ENCODE results near the gene YARS1.
"Not testable (repeated sequence)": the region's sequence is repeated elsewhere in the genome, so short reads cannot be mapped to it uniquely, and the experiment has no call there.

Gene YARS1

DNA sequence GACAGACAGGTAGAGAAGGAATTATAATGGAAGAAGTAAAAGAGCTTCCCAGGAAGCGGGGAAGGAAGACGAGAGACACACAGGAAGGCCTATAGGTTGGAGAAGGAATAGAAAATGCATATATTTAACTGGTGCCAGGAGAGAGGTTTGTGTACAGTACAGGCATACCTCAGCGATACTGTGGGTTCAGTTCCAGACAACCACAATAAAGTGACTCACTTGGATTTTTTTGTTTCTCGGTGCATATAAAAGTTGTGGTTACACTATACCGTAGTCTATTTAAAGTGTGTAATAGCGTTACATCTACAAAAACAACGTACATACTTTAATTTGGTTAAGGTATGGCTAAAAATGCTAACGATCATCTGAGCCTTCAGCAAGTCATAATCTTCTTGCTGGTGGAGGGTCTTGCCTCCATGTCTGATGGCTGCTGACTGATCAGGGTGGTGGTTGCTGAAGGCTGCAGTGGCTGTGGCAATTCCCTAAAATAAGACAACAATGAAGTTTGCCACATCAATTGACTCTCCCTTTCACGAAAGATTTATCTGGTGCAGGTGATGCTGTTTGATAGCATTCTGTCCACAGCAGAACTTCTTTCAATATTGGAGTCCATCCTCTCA lies 16.0 kb downstream of the YARS1 start:
- Mint-ChIP-seq H3K4me1 (peaks cover 52% of the 10 kb centered on the region), H3K4me3 (peak overlapping the region; percentile 47), H3K9me3 (no peaks in the 10 kb centered on the region), H3K36me3 (peaks cover 96% of the 10 kb centered on the region), H3K27ac (peak overlapping the region; percentile 78)
- ATAC-seq (peak; percentile 82), DNase-seq (ENCODE audit: low spot score in 2 of 2) (peak in 1 of 2 donors; percentile 65)

DNA sequence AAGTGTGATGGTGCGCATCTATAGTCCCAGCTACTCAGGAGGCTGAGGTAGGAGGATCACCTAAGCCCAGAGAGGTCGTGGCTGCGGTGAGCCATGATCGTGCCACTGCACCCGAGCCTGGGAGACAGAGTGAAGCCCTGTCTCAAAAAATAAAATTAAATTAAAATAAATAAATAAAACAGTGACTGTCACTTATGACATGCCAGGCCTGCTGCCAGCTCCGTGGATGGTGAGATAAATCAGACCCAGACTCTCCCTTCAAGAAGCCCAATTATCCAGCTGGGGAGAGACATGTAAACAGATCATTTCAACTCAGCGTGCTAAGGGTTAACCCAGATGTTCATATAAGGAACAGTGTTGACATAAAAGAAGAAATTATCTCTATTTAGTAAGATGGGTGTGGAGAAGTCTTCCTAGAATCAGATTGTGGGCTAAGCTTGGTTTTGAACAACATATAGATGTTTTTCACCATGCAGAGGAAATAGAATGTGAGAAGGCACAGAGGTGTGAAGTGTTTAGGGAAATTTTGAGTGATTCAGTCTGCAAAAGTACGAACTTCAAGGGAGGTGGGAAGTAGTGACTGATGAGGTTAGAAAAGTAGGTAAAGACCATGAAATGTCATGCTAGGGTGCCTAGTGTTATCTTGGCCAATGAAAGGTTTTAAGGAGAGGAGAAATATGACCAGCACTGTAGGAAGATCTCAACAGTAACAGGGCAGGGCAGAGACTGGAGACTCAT lies 18.3 kb downstream of the YARS1 start:
- H3K9me3 Mint-ChIP-seq = no peaks in the 10 kb centered on the region
- peak overlapping the region; percentile 71 for H3K27ac Mint-ChIP-seq
- H3K36me3 Mint-ChIP-seq = peaks cover 96% of the 10 kb centered on the region
- H3K4me3 Mint-ChIP-seq = peak overlapping the region; percentile 34
- peak; percentile 17 to 64 for DNase-seq (ENCODE audit: low spot score in 2 of 2)
- peak; percentile 94 for ATAC-seq
- H3K4me1 Mint-ChIP-seq = peaks cover 47% of the 10 kb centered on the region

GRCh38 chr1:32798191-32798590 lies 19.0 kb downstream of the YARS1 start:
- H3K4me1 Mint-ChIP-seq = peaks cover 53% of the 10 kb centered on the region
- H3K36me3 Mint-ChIP-seq = peaks cover 96% of the 10 kb centered on the region
- no peaks in the 10 kb centered on the region for H3K9me3 Mint-ChIP-seq
- H3K27ac Mint-ChIP-seq = peak overlapping the region; percentile 71
- DNase-seq (ENCODE audit: low spot score in 2 of 2) (no peak), ATAC-seq (no peak)
- H3K4me3 Mint-ChIP-seq = peak overlapping the region; percentile 34

- ATAC-seq = no peak
- Mint-ChIP-seq H3K4me1 (peaks cover 59% of the 10 kb centered on the region), H3K27ac (peak overlapping the region; percentile 71), H3K9me3 (no peaks in the 10 kb centered on the region), H3K36me3 (peaks cover 96% of the 10 kb centered on the region), H3K4me3 (no peak overlapping the region)
- no peak for DNase-seq (ENCODE audit: low spot score in 2 of 2)
Measured at GRCh38 chr1:32797456-32797855, 19.7 kb downstream of the YARS1 start.

DNA sequence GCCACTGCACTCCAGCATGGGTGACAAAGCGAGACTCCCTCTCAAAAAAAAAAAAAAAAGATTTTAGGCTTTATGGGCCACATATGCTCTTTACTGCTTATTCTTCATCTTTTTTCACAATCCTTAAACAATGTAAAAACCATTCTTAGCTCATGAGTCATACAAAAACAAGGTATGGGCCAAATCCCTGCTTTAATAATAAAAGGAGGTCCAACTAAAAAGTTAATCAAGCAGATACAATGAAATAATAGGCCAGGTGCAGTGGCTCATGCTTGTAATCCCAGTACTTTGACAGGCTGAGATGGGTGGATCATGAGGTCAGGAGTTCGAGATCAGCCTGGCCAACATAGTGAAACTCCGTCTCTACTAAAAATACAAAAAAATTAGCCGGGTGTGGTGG lies 21.4 kb downstream of the YARS1 start:
- peaks cover 51% of the 10 kb centered on the region for H3K4me1 Mint-ChIP-seq
- not testable (repeated sequence) for H3K27ac Mint-ChIP-seq; H3K9me3 Mint-ChIP-seq; H3K4me3 Mint-ChIP-seq; ATAC-seq; DNase-seq (ENCODE audit: low spot score in 2 of 2)
- H3K36me3 Mint-ChIP-seq = peaks cover 96% of the 10 kb centered on the region

DNA sequence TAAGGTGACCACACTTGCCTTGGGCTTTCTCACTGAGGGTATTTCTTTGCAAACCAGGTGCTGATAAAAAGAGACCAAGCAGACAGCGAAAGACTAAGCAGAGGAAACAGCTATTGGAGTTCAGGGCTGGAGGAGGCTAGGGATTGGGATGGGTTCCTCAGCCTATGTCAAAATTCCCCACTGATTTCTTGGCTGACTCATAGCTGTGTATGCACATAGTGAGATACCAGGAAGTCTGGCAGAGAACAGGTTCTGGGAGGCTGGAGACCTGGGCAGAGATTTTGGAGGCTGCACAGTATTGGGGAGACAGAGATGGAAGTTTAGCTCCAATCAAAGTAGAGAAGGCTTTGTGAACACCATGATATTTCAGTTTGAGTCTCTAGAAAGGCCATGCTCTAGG lies 25.3 kb downstream of the YARS1 start:
- Mint-ChIP-seq H3K36me3 (peaks cover 100% of the 10 kb centered on the region), H3K4me1 (peaks cover 22% of the 10 kb centered on the region), H3K9me3 (no peaks in the 10 kb centered on the region), H3K4me3 (no peak overlapping the region), H3K27ac (peak overlapping the region; percentile 37)
- ATAC-seq (no peak), DNase-seq (ENCODE audit: low spot score in 2 of 2) (no peak)

GRCh38 chr1:32789356-32789755 lies 27.8 kb downstream of the YARS1 start:
- H3K36me3 Mint-ChIP-seq = peaks cover 100% of the 10 kb centered on the region
- H3K9me3 Mint-ChIP-seq = not testable (repeated sequence)

GRCh38 chr1:32786856-32787255 lies 30.3 kb downstream of the YARS1 start:
- no peaks in the 10 kb centered on the region for H3K9me3 Mint-ChIP-seq
- H3K27ac Mint-ChIP-seq = peak overlapping the region; percentile 61
- peak; percentile 24 for ATAC-seq
- no peak overlapping the region for H3K4me3 Mint-ChIP-seq
- H3K36me3 Mint-ChIP-seq = peaks cover 100% of the 10 kb centered on the region
- no peak for DNase-seq (ENCODE audit: low spot score in 2 of 2)
- H3K4me1 Mint-ChIP-seq = peaks cover 3% of the 10 kb centered on the region

More at GRCh38 chr1:32789356-32789755, 27.8 kb downstream of the YARS1 start:
- not testable (repeated sequence) for H3K4me3 Mint-ChIP-seq; H3K27ac Mint-ChIP-seq; DNase-seq (ENCODE audit: low spot score in 2 of 2)
- H3K4me1 Mint-ChIP-seq = peaks cover 22% of the 10 kb centered on the region
- ATAC-seq = peak; percentile 65

- H3K36me3 Mint-ChIP-seq = peaks cover 100% of the 10 kb centered on the region
- no peaks in the 10 kb centered on the region for H3K4me1 Mint-ChIP-seq
- no peak overlapping the region for H3K4me3 Mint-ChIP-seq
- no peaks in the 10 kb centered on the region for H3K9me3 Mint-ChIP-seq
- no peak for ATAC-seq
- H3K27ac Mint-ChIP-seq = peak overlapping the region; percentile 61
- DNase-seq (ENCODE audit: low spot score in 2 of 2) = no peak
Measured at GRCh38 chr1:32784817-32785216, 32.3 kb downstream of the YARS1 start.

- Mint-ChIP-seq H3K9me3 (no peaks in the 10 kb centered on the region), H3K4me1 (no peaks in the 10 kb centered on the region), H3K4me3 (no peak overlapping the region), H3K36me3 (peaks cover 100% of the 10 kb centered on the region), H3K27ac (no peak overlapping the region)
- ATAC-seq = no peak
- no peak for DNase-seq (ENCODE audit: low spot score in 2 of 2)
Measured at GRCh38 chr1:32783851-32784250, 33.3 kb downstream of the YARS1 start.

- no peak for ATAC-seq
- H3K27ac Mint-ChIP-seq = peak overlapping the region; percentile 82
Measured at GRCh38 chr1:32782086-32782485, 35.1 kb downstream of the YARS1 start.

GRCh38 chr1:32780628-32781234 lies 36.4 kb downstream of the YARS1 start:
- H3K27ac Mint-ChIP-seq = no peak overlapping the region
- no peak for ATAC-seq
- H3K9me3 Mint-ChIP-seq = no peaks in the 10 kb centered on the region
- peaks cover 99% of the 10 kb centered on the region for H3K36me3 Mint-ChIP-seq
- peaks cover 3% of the 10 kb centered on the region for H3K4me1 Mint-ChIP-seq
- no peak for DNase-seq (ENCODE audit: low spot score in 2 of 2)
- H3K4me3 Mint-ChIP-seq = no peak overlapping the region

More at GRCh38 chr1:32782086-32782485, 35.1 kb downstream of the YARS1 start:
- DNase-seq (ENCODE audit: low spot score in 2 of 2) = no peak
- peaks cover 100% of the 10 kb centered on the region for H3K36me3 Mint-ChIP-seq
- no peaks in the 10 kb centered on the region for H3K9me3 Mint-ChIP-seq
- no peaks in the 10 kb centered on the region for H3K4me1 Mint-ChIP-seq
- H3K4me3 Mint-ChIP-seq = no peak overlapping the region

- no peak for DNase-seq (ENCODE audit: low spot score in 2 of 2)
- ATAC-seq = no peak
- no peak overlapping the region for H3K4me3 Mint-ChIP-seq
- no peaks in the 10 kb centered on the region for H3K9me3 Mint-ChIP-seq
- H3K27ac Mint-ChIP-seq = no peak overlapping the region
- H3K4me1 Mint-ChIP-seq = peaks cover 5% of the 10 kb centered on the region
- H3K36me3 Mint-ChIP-seq = peaks cover 99% of the 10 kb centered on the region
Measured at GRCh38 chr1:32780005-32780404, 37.2 kb downstream of the YARS1 start.

GRCh38 chr1:32779242-32779641 lies 37.9 kb downstream of the YARS1 start:
- DNase-seq (ENCODE audit: low spot score in 2 of 2) (no peak), ATAC-seq (no peak)
- Mint-ChIP-seq H3K4me3 (no peak overlapping the region), H3K36me3 (peaks cover 97% of the 10 kb centered on the region), H3K4me1 (peaks cover 9% of the 10 kb centered on the region), H3K27ac (no peak overlapping the region), H3K9me3 (no peaks in the 10 kb centered on the region)

DNA sequence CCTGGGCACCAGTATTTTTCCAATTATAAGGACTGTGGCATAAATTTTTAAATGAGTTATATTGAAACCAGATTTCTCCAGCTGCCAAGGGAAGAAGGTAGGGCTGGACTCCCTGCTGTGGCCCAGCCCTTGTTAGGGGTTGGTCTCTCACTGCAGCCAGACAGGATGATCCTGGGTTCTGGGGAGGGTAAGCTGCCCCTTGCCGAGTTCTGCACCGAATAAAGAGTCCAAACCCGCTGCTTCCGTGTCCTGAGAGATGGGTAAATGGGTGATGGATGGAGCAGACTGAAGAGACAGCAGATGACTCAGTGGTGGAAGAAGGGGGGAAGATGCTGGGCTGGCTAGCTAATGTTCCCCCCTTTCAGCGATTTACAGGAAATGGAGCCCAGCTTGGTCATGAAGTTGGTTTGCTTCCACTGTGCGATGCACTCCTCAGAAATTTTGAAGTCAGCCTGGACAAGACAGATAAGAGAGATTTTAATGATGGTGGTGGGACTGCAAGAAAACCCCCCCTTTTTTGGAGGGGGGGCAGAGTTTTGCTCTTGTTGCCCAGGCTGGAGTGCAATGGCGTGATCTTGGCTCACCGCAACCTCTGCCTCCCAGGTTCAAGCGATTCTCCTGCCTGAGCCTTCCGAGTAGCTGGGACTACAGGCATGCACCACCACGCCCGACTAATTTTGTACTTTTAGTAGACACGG lies 41.4 kb downstream of the YARS1 start:
- DNase-seq (ENCODE audit: low spot score in 2 of 2) = no peak
- H3K27ac Mint-ChIP-seq = peak overlapping the region; percentile 74

More for the DNA sequence above, 41.4 kb downstream of the YARS1 start:
- Mint-ChIP-seq H3K36me3 (peaks cover 78% of the 10 kb centered on the region), H3K4me3 (no peak overlapping the region), H3K4me1 (peaks cover 25% of the 10 kb centered on the region), H3K9me3 (no peaks in the 10 kb centered on the region)
- ATAC-seq = no peak
